ENCODE results near the gene S100A14. TPM values are rescaled to one million over a fixed set of nuclear protein-coding genes. Genes with fewer than 3 reads are reported as not detected.
A peak's percentile ranks its signal among the peaks of the same experiment; 100 is the strongest.

Gene S100A14
- total and polyA plus RNA-seq, 2 of the 13 experiments (the other 11 are each of a cell fraction or from before 2014, with no cell fraction given), result 1.4 to 7.7 TPM

DNA sequence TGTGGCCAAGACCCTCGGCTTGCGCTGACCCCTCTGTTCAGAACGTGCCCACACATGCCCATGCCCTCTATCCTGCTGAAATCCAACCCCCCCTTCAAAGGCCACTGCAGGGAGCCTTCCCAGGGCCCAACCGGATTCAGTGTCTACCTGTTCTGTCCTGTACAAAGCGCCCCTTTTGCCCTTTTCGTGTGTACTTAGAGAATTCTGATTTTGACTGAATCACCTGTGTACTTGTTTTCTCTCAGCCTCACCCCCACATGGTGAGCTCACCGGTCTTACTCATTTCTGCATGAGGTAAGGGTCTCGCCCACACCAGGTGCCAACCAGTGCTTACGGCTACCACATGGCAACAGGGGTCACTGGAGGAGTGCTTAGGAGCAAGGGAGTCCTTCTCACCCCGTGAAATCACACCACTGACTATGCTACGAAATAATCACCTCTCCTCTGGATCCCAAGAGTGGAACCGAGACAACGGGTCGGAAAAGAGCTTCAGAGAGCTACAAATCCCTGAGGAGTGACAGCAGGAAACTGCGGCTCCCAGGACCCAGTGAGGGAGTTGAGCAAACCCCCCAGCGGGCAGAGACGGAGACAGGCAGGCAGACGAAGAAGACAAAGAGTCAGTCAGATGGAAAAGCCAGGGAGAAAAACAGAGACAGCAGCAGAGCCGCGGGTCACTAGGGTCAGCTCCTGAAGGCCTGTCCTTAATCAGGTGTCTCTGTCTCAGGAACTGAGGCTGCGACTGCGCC lies 48.3 kb downstream of the S100A14 start:
- Histone ChIP-seq H3K4me2 (ENCODE audit: low read depth, low read length) (peak overlapping the region; percentile 82), H3K79me2 (ENCODE audit: insufficient read depth, low read length) (no peaks in the 10 kb centered on the region), H3K27me3 (ENCODE audit: control insufficient read depth in 1 of 2, insufficient read depth in 2 of 2, low read length in 2 of 2) (no peaks in the 10 kb centered on the region), H3K4me3 (replicated peaks in 1 of 3; ENCODE audit: insufficient read depth in 1 of 3, low read depth in 2 of 3, low read length in 3 of 3) (peak overlapping the region in 1 of 3 experiments; percentile 59; a peak in 2 of 6 replicates), H3K27ac (ENCODE audit: extremely low read length, insufficient read depth, low read length) (peak overlapping the region; percentile 32), H4K20me1 (ENCODE audit: insufficient read depth, low read length) (no peaks in the 10 kb centered on the region), H3K4me1 (ENCODE audit: insufficient read depth, low read length) (peaks cover 61% of the 10 kb centered on the region), H3K9me3 (ENCODE audit: low read length) (no peaks in the 10 kb centered on the region), H3K9ac (ENCODE audit: insufficient read depth, low read depth, low read length) (peak overlapping the region; percentile 29; the same call in 1 of the 2 replicates), H3K36me3 (replicated peaks in 1 of 2; ENCODE audit: control insufficient read depth in 1 of 2, insufficient read depth in 2 of 2, low read length in 2 of 2) (no peaks in the 10 kb centered on the region), H2AFZ (ENCODE audit: low read length) (no peak overlapping the region)
- ChIA-PET POLR2A (interaction anchor here (0.8 to 1.8 kb wide), 12 partner anchors 11 to 201 kb away, joined by 3 to 19 read pairs (median 5); partner anchors contain the start of genes CHTOP, INTS3, S100A13 and S100A16), CTCF (ENCODE audit: low intra/inter-chr PET ratio, low total read pairs) (interaction anchor here (2.9 to 3.5 kb wide), 2 partner anchors 35 to 57 kb away, joined by 42 to 63 read pairs; no protein-coding TSS in a partner anchor)
- DNase-seq (ENCODE audit: low spot score) (peak; percentile 50), ATAC-seq (no peak), FAIRE-seq (no peak)
- whole genome bisulfite sequencing (ENCODE audit: low lambda C conversion rate), result 85% methylated on average over 22 of the region's 22 CpGs
- peak; percentile 3; the same call in 1 of the 2 replicates for TF ChIP-seq RXRA (CRISPR knock-in tag; IDR thresholded peaks at IDR 0.05)
- 0 out of 2 replicates have a peak, but pooled peaks have one; percentile 1 for TF ChIP-seq SPEN (CRISPR knock-in tag; IDR thresholded peaks at IDR 0.05; ENCODE audit: low read depth)
- no peak for TF ChIP-seq NFE2 (CRISPR knock-in tag; IDR thresholded peaks at IDR 0.05)
- TF ChIP-seq FOSL2 (CRISPR knock-in tag; IDR thresholded peaks at IDR 0.05), result peak; percentile 64
- 0 out of 2 replicates have a peak, but pooled peaks have one; percentile 24 for TF ChIP-seq ZNF121 (CRISPR knock-in tag; IDR thresholded peaks at IDR 0.05)
- TF ChIP-seq EEA1 (CRISPR knock-in tag; IDR thresholded peaks at IDR 0.05; ENCODE audit: borderline replicate concordance), result 0 out of 2 replicates have a peak, but pooled peaks have one; percentile 26
- TF ChIP-seq ZNF619 (CRISPR knock-in tag; IDR thresholded peaks at IDR 0.05), result 0 out of 2 replicates have a peak, but pooled peaks have one; percentile 3
- no peak for TF ChIP-seq ZNF777 (CRISPR knock-in tag; IDR thresholded peaks at IDR 0.05)
- TF ChIP-seq ZNF768 (CRISPR knock-in tag; IDR thresholded peaks at IDR 0.05), result peak; percentile 70; the same call in 1 of the 2 replicates
- no peak for TF ChIP-seq ETV6 (CRISPR knock-in tag; conservative IDR thresholded peaks at IDR 0.05)
- BruUV-seq (replicated peaks), result no TSS peak
- in situ Hi-C loops (cut with HindIII; ENCODE audit: extremely low pct_ligation_motif_present, low pct_unique_long_range_greater_than_20kb), result loop anchor here (5.0 kb wide), 2 partner anchors 35 to 60 kb away; no protein-coding TSS in a partner anchor
- intact Hi-C loops (cut with micrococcal nuclease; ENCODE audit: unreplicated experiment), result loop anchor here (1.0 kb wide), 2 partner anchors 34 to 56 kb away; no protein-coding TSS in a partner anchor

Measured in HepG2 (cell line).